K562 (cell line): ENCODE results near the gene LRCOL1. TPM values are rescaled to one million over a fixed set of nuclear protein-coding genes. Genes with fewer than 3 reads are reported as not detected.

Experiments used
- ZNF407 ChIP-seq: fragments of 450-650 bp; IDR thresholded peaks from 2 replicates; pipeline ENCODE4 v1.6.1; 2016; ENCODE audit warnings: low read depth
- polyA plus RNA-seq, 8 experiments: library from polyadenylated mRNA; depleted of rRNA in 4 of 8; stranded (reverse) in 5 of 8; unstranded in 3 of 8; fragments of >200 nt; fragmentation: Nextera tagmentation in 2 of 8; fragmentation: Illumina TruSeq in 1 of 8; extraction: Ambion mirVana in 2 of 8; extraction: Trizol in 1 of 8; gene quantifications; 2 replicates each; pipeline versions ENCODE4 v1.2.1 to v1.2.3, GENCODE V29; 2011 to 2014; ENCODE audit warnings: inconsistent platforms in 1 of 8, missing spikeins in 1 of 8
- total RNA-seq, 7 experiments: library from RNA; depleted of rRNA in 6 of 7; stranded (reverse); fragments of >200 nt in 6 of 7; fragmentation: Illumina TruSeq in 2 of 7; extraction: Trizol in 2 of 7; gene quantifications; 2 replicates each; pipeline versions ENCODE4 v1.2.1 to v1.2.3, GENCODE V29; 2011 to 2021; ENCODE audit warnings: low replicate concordance in 1 of 7

Gene LRCOL1
- total and polyA plus RNA-seq, 9 of the 15 experiments (the other 6 are each of a cell fraction or from before 2014, with no cell fraction given) = not detected

DNA sequence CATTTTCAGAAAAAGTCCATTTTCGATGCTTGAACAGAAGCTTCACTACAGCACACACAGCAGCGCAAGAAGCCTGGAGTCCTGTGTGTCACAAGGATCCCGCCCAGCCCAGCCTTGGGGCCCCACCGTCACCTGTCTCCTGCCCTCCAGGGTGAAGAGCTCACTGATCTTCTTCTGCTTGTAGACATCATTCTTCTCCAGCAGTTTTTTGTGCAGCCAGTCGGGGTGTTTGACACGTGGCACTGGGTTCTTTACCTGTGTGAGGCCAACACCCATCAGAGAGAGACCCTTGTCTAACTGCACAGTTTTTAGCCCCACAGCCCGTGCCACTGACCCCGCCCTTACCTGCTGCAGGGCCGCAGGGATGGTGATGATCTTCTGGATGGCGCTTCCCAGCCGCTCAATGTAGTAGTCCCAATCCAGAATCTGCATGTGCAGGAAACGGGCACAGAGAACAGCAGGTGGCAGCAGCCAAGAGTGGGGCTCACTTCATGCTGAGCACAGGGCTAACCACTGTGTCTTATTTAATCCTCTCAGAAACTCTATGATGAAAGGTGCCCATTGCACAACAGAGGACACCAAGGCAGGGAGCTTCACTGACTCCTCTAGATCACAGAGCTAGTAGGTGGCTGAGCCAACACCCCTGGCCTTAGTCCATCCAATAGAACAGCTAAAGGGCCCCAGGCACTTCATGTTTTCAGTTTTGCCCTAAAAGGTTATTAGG lies 46.8 kb upstream of the LRCOL1 start (continued):
- no peak for TF ChIP-seq ZNF407
